ENCODE data around the gene EXOSC6. TPM values are rescaled to one million over a fixed set of nuclear protein-coding genes. Genes with fewer than 3 reads are reported as not detected.
"Not testable (repeated sequence)": the region's sequence is repeated elsewhere in the genome, so short reads cannot be mapped to it uniquely, and the experiment has no call there.

The EXOSC6 gene
- total RNA-seq, 1 donor from 2014 or later: 25.8 TPM

DNA sequence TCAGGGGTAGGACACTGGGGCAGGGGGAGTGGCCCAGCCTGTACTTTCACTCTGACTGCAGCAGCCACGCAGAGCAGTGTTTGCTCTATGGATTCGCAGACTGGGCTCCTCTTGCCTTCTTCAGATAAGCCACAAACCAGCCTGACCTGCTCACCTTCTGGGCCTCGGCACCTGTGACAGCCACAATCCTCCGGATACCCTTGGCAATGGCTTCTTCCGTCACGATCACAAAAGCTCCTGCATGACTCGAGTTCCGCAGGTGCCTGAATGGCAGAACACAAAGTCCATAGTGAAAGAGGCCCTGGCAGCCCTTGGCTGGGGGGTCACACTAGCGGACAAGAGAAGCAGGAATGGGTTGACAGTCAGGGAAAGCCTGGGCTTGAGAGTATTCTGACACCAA is 3.8 kb upstream of the EXOSC6 start:
- peak; percentile 76 for DNase-seq (ENCODE audit: low spot score)

- no peak for DNase-seq (ENCODE audit: low spot score)
Observed at GRCh38 chr16:70254965-70255286, 3.2 kb upstream of the EXOSC6 start.

- peak; percentile 81 for DNase-seq (ENCODE audit: low spot score)
Observed at GRCh38 chr16:70254180-70254964, 2.6 kb upstream of the EXOSC6 start.

- DNase-seq (ENCODE audit: low spot score): peak; percentile 74
Observed at GRCh38 chr16:70253291-70254106, 1.8 kb upstream of the EXOSC6 start.

DNA sequence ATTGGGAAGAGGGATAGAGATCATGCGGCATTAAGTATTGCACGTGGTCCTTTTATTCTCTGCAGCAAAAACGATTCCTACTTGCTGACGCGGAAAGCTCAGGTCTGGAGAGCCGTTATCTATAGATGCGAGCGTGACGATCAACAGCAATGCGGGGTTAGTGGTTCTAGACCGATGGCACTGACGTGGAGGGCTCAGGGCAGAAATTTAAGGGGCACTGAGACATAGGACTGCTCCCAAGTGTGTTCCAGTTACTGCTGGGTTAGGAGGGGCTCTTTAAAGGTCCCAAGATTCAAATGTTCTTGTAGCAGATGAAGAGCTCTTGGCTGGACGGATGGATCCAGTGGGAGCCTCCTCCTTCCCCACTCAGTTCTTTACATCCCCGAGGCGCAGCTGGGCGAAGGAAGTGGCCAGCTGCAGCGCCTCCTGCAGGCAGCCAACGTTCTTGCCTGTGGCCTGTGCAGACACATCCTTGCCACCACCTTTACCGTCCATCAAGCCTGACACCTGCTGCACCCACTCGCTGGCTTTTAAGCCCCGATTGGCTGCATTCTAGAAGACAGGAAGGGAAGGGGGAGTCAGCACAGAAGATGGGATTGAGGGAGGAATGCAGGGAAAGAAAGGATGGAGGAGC is 732 bp upstream of the EXOSC6 start:
- DNase-seq (ENCODE audit: low spot score): peak; percentile 64

- peak; percentile 88 for DNase-seq (ENCODE audit: low spot score)
Observed at GRCh38 chr16:70250748-70251628, 752 bp downstream of the EXOSC6 start.

DNA sequence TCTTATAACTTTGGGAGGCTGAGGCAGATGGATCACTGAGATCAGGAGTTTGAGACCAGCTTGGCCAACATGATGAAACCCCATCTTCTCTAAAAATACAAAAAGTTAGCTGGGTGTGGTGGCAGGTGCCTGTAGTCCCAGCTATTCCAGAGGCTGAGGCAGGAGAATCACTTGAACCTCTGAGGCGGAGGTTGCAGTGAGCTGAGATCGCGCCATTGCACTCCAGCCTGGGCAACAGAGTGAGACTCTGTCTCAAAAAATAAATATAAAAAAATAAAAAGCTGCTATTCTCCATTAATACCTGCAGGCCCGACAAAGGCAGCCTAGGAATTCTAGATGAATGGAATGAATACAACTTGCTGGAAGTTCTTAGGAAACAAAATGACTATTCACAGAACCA is 2.0 kb downstream of the EXOSC6 start:
- not testable (repeated sequence) for DNase-seq (ENCODE audit: low spot score)

- DNase-seq (ENCODE audit: low spot score): not testable (repeated sequence)
Observed at GRCh38 chr16:70238773-70239172, 13.0 kb downstream of the EXOSC6 start.

- DNase-seq (ENCODE audit: low spot score): not testable (repeated sequence)
Observed at GRCh38 chr16:70231831-70232230, 19.9 kb downstream of the EXOSC6 start.

DNA sequence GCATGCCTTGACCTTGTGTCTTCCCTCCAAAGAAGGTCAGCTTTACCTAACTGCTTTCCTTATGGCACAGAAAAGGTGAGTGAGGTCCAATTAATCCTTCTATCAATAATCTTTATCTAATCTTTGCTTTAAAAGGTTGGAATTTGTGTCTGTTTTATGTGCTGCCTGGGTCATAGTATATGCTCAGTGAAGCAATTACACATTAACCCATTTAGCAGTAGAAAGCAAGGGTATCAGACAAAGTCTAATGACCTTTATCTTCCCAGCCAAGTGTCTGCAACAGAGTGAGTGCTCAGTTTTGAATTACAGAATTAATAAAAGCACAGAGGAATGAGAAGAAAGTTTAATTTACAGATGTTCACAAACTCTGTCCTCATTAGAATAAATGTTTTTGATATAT is 25.7 kb downstream of the EXOSC6 start:
- DNase-seq (ENCODE audit: low spot score): not testable (repeated sequence)

DNA sequence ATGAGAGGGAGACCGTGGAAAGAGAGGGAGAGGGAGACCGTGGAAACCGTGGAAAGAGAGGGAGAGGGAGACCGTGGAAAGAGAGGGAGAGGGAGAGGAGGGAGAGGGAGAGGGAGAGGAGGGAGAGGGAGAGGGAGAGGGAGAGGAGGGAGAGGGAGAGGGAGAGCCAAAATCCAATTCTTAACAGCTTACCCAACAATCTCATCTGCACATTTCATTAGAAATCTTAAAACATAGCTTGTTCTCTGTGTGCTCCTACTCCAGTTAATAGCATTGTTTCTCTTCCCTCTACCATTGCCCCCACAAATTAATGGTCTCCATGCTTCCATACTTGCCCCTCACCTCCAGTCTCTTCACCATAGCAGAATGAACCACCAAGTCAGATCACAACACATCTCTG is 26.3 kb downstream of the EXOSC6 start:
- not testable (repeated sequence) for DNase-seq (ENCODE audit: low spot score)

DNA sequence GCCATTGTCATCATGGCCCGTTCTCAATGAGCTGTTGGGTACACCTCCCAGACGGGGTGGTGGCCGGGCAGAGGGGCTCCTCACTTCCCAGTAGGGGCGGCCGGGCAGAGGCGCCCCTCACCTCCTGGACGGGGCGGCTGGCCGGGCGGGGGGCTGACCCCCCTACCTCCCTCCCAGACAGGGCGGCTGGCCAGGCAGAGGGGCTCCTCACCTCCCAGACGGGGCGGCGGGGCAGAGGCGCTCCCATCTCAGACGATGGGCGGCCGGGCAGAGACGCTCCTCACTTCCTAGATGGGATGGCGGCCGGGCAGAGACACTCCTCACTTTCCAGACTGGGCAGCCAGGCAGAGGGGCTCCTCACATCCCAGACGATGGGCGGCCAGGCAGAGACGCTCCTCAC is 27.1 kb downstream of the EXOSC6 start:
- DNase-seq (ENCODE audit: low spot score): not testable (repeated sequence)

GRCh38 chr16:70223971-70224513 is 27.7 kb downstream of the EXOSC6 start:
- not testable (repeated sequence) for DNase-seq (ENCODE audit: low spot score)

- DNase-seq (ENCODE audit: low spot score): not testable (repeated sequence)
Observed at GRCh38 chr16:70223216-70223615, 28.5 kb downstream of the EXOSC6 start.

DNA sequence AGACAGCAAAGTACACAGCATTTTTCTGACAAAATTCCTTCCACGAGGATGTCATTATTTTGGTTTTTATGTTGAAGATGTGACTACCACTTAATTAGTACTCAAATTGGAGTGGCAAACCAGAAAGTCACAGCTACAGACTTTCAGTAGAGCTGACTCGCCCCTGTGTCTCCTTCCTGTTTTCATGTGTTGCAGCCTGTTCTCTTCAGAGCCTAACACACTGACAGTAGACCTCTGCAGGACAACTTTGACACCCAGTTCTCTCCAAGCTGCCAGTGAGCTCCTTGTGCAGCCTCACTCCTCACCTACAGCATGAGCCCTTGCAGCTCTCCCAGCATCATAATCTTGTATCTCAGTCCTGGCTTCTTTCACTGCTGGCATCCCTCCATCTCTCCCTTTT is 29.2 kb downstream of the EXOSC6 start:
- DNase-seq (ENCODE audit: low spot score): not testable (repeated sequence)

DNA sequence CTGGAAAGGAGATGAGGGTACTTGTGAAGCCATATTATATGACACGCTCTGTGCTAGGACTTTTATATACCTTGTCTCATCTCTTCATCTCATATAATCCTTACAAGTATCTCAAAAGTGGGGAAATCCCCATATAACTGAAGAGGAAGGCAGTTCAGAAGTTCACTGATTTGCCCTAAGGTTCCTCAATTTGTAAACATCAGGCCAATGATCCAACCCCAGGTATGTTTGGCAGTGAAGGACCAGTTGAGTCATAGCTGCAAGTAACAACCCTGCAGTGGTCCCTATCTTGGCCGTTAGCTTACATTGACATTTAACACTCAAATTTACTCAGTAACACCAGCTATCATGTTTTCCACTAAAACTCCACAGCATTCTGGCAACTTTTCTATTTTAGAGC is 33.2 kb downstream of the EXOSC6 start:
- not testable (repeated sequence) for DNase-seq (ENCODE audit: low spot score)

- not testable (repeated sequence) for DNase-seq (ENCODE audit: low spot score)
Observed at GRCh38 chr16:70206382-70206781, 45.4 kb downstream of the EXOSC6 start.

DNA sequence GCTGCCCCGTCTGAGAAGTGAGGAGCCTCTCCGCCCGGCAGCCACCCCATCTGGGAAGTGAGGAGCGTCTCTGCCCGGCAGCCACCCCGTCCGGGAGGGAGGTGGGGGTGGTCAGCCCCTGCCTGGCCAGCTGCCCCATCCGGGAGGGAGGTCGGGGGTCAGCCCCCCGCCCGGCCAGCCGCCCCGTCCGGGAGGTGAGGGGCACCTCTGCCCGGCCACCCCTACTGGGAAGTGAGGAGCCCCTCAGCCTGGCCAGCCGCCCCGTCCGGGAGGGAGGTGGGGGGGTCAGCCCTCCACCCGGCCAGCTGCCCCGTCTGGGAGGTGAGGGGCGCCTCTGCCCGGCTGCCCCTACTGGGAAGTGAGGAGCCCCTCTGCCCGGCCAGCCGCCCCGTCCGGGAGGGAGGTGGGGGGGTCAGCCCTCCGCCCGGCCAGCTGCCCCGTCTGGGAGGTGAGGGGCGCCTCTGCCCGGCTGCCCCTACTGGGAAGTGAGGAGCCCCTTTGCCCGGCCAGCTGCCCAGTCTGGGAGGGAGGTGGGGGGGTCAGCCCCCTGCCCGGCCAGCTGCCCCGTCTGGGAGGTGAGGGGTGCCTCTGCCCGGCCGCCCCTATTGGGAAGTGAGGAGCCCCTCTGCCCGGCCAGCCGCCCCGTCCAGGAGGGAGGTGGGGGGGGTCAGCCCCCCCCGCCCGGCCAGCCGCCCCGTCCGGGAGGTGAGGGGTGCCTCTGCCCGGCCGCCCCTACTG is 46.9 kb downstream of the EXOSC6 start:
- DNase-seq (ENCODE audit: low spot score): not testable (repeated sequence)

- DNase-seq (ENCODE audit: low spot score): not testable (repeated sequence)
Observed at GRCh38 chr16:70204010-70204409, 47.7 kb downstream of the EXOSC6 start.

- not testable (repeated sequence) for DNase-seq (ENCODE audit: low spot score)
Observed at GRCh38 chr16:70203508-70203907, 48.2 kb downstream of the EXOSC6 start.

All from mesenteric fat pad (tissue), 1 donor.